ENCODE measurements around the gene HELB. TPM values are rescaled to one million over a fixed set of nuclear protein-coding genes. Genes with fewer than 3 reads are reported as not detected.

Gene HELB
- total and polyA plus RNA-seq, 10 of the 15 experiments (the other 5 are each of a cell fraction or from before 2014, with no cell fraction given), result 0.58 to 10.0 (median 4.4) TPM

DNA sequence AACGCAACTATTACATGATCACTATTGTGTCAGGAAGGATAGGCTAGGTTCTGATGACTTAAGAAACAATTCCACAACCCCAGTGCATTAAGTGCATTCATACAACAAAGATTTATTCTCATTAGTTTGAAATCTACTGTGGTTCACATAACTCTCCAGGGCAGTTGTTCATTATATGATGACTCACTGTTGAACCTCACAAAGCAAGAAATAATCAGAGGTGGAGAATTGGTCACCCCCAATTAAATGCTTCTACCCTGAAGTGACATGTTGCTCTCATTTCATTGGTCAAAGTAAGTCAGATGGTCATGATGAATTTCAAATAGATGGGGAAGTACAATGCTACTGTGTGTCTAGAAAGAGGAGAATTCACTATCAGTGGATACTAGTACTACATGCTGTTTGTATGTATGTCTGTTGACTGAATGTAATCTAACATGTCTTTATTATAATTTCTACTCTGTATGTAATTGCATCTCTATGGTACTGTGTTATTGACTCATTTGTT is 6.1 kb upstream of the HELB start:
- ChIA-PET RAD21 (ENCODE audit: unreplicated experiment) (no interaction called here), SMC1A (ENCODE audit: uncharacterized antibody, unreplicated experiment) (interaction anchor here (1.3 kb wide), 1 partner anchor 15 kb away, joined by 3 read pairs; no protein-coding TSS in a partner anchor), POLR2A (no interaction called here), CTCF (no interaction called here)
- FAIRE-seq, result no peak
- H3K4me1 ChIP-seq (ENCODE audit: control insufficient read depth, insufficient read depth, low read length), result no peaks in the 10 kb centered on the region
- no peak for DNase-seq (ENCODE audit: low read depth, low spot score)
- no peak overlapping the region for H3K27ac ChIP-seq (ENCODE audit: control insufficient read depth, insufficient read depth)
- H3K9me3 ChIP-seq (replicated peaks; ENCODE audit: control insufficient read depth, insufficient read depth, low read length), result no peaks in the 10 kb centered on the region; the same call in 2 of the 3 replicates
- intact Hi-C loops (cut with micrococcal nuclease; ENCODE audit: unreplicated experiment) (no loop called here), in situ Hi-C loops (cut with MboI) (no loop called here)
- H3K36me3 ChIP-seq (ENCODE audit: control insufficient read depth in 2 of 2, insufficient read depth in 2 of 2, low read length in 1 of 2), result no peaks in the 10 kb centered on the region
- H4K20me1 ChIP-seq (ENCODE audit: control insufficient read depth, insufficient read depth), result no peaks in the 10 kb centered on the region
- no peaks in the 10 kb centered on the region for H3K27me3 ChIP-seq (replicated peaks in 1 of 2; ENCODE audit: control insufficient read depth in 2 of 2, insufficient read depth in 2 of 2, low read length in 1 of 2)
- H2AFZ ChIP-seq (ENCODE audit: control insufficient read depth, low read depth, low read length), result no peak overlapping the region
- TF ChIP-seq CREM (IDR thresholded peaks at IDR 0.05; ENCODE audit: low read depth) (no peak), ZNF274 (IDR thresholded peaks at IDR 0.05; ENCODE audit: insufficient read depth, insufficient read length) (no peak), ESRRA (IDR thresholded peaks at IDR 0.05; ENCODE audit: low read length) (no peak), ASH2L (IDR thresholded peaks at IDR 0.05; ENCODE audit: borderline replicate concordance, low read depth) (no peak), NFYB (IDR thresholded peaks at IDR 0.05; ENCODE audit: insufficient read depth, low read depth, low read length) (no peak), NR2C1 (IDR thresholded peaks at IDR 0.05) (no peak)
- TF ChIP-seq, protein P1, sequence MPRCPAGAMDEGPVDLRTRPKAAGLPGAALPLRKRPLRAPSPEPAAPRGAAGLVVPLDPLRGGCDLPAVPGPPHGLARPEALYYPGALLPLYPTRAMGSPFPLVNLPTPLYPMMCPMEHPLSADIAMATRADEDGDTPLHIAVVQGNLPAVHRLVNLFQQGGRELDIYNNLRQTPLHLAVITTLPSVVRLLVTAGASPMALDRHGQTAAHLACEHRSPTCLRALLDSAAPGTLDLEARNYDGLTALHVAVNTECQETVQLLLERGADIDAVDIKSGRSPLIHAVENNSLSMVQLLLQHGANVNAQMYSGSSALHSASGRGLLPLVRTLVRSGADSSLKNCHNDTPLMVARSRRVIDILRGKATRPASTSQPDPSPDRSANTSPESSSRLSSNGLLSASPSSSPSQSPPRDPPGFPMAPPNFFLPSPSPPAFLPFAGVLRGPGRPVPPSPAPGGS (IDR thresholded peaks at IDR 0.05; ENCODE audit: borderline replicate concordance, insufficient read depth, low read depth, low read length, poor library complexity, severe bottlenecking), result no peak
- no peak overlapping the region for H3K4me3 ChIP-seq
- no peaks in the 10 kb centered on the region for H3K79me2 ChIP-seq (ENCODE audit: control insufficient read depth, insufficient read depth, low read length)
- peak; percentile 50 for ATAC-seq
- no peak overlapping the region for H3K4me2 ChIP-seq (ENCODE audit: control insufficient read depth, insufficient read depth)
- H3K9ac ChIP-seq (ENCODE audit: control insufficient read depth, insufficient read depth, low read length), result no peak overlapping the region
- WGBS (ENCODE audit: insufficient coverage, insufficient replicate concordance, low lambda C conversion rate, missing lambda C conversion rate), result 79% methylated on average over 1 of the region's 1 CpG
- no TSS peak for BruUV-seq (replicated peaks)
